Trophoblast cell (in vitro differentiated cells and primary cell): Measurements from ENCODE around the gene OR1M1.
"Not testable (repeated sequence)": the region's sequence is repeated elsewhere in the genome, so short reads cannot be mapped to it uniquely, and the experiment has no call there.

Source experiments
- DNase-seq, 2 donors: peaks; one replicate each; pipeline ENCODE4 v3.0.0-alpha.2; 2016
- H2AFZ ChIP-seq: 2 replicates; pipeline ENCODE4 v1.6.1; 2013; ENCODE audit warnings: low read length, moderate library complexity, mild to moderate bottlenecking; ENCODE audit not compliant: insufficient read depth, poor library complexity
- H2AK5ac ChIP-seq: 2 replicates; pipeline ENCODE4 v1.6.1; 2013; ENCODE audit warnings: mild to moderate bottlenecking, low read length
- H2BK120ac ChIP-seq: 2 replicates; pipeline ENCODE4 v1.6.1; 2013; ENCODE audit warnings: low read length, mild to moderate bottlenecking, moderate library complexity; ENCODE audit not compliant: insufficient read depth, poor library complexity
- H2BK12ac ChIP-seq: 2 replicates; pipeline ENCODE4 v1.6.1; 2013; ENCODE audit warnings: mild to moderate bottlenecking, low read length, moderate library complexity
- H2BK5ac ChIP-seq: 2 replicates; pipeline ENCODE4 v1.6.1; 2013; ENCODE audit warnings: low read length, low read depth, moderate library complexity, mild to moderate bottlenecking; ENCODE audit not compliant: poor library complexity
- H3K14ac ChIP-seq: 2 replicates; pipeline ENCODE4 v1.6.1; 2013; ENCODE audit warnings: mild to moderate bottlenecking, low read length
- H3K18ac ChIP-seq: 2 replicates; pipeline ENCODE4 v1.6.1; 2013; ENCODE audit warnings: mild to moderate bottlenecking, low read length
- H3K23ac ChIP-seq: 2 replicates; pipeline ENCODE4 v1.6.1; 2013; ENCODE audit warnings: low read length
- H3K27ac ChIP-seq: 2 replicates; pipeline ENCODE4 v1.5.1; 2013; ENCODE audit warnings: low read depth, mild to moderate bottlenecking, inconsistent platforms, low read length, moderate library complexity
- H3K27me3 ChIP-seq: 2 replicates; pipeline ENCODE4 v1.6.1; 2013; ENCODE audit warnings: inconsistent platforms, mild to moderate bottlenecking, low read length, moderate library complexity; ENCODE audit not compliant: insufficient read depth
- H3K36me3 ChIP-seq, 2 experiments: 1 replicate in 1 of 2; 2 replicates in 1 of 2; pipeline ENCODE4 v1.6.1; 2013; ENCODE audit warnings: low read length in 2 of 2, mild to moderate bottlenecking in 2 of 2, moderate library complexity in 1 of 2; ENCODE audit not compliant: insufficient read depth in 2 of 2, control insufficient read depth in 1 of 2
- H3K4ac ChIP-seq: 2 replicates; pipeline ENCODE4 v1.6.1; 2013; ENCODE audit warnings: low read depth, mild to moderate bottlenecking, low read length, moderate library complexity
- H3K4me1 ChIP-seq, 2 experiments: 1 replicate in 1 of 2; 2 replicates in 1 of 2; pipeline ENCODE4 v1.6.1; 2013; ENCODE audit warnings: low read length in 2 of 2, mild to moderate bottlenecking in 2 of 2, moderate library complexity in 1 of 2; ENCODE audit not compliant: insufficient read depth in 2 of 2, control insufficient read depth in 1 of 2
- H3K4me2 ChIP-seq: 2 replicates; pipeline ENCODE4 v1.6.1; 2013; ENCODE audit warnings: inconsistent platforms, mild to moderate bottlenecking, low read length, moderate library complexity
- H3K4me3 ChIP-seq: 2 replicates; pipeline ENCODE4 v1.5.1; 2013; ENCODE audit warnings: mild to moderate bottlenecking, low read depth, low read length, inconsistent platforms
- H3K79me1 ChIP-seq: one replicate; pipeline ENCODE4 v1.6.1; 2013; ENCODE audit warnings: low read length
- H3K79me2 ChIP-seq: 2 replicates; pipeline ENCODE4 v1.6.1; 2013; ENCODE audit warnings: low read length, mild to moderate bottlenecking; ENCODE audit not compliant: control insufficient read depth, insufficient read depth, poor library complexity
- H3K9ac ChIP-seq: 2 replicates; pipeline ENCODE4 v1.6.1; 2013; ENCODE audit warnings: mild to moderate bottlenecking, low read length
- H3K9me3 ChIP-seq: 2 replicates; pipeline ENCODE4 v1.6.1; 2013; ENCODE audit warnings: low read depth, mild to moderate bottlenecking, control low read depth, inconsistent platforms, low read length; ENCODE audit not compliant: insufficient read depth
- H4K12ac ChIP-seq: 2 replicates; pipeline ENCODE4 v1.6.1; 2013; ENCODE audit warnings: low read depth, mild to moderate bottlenecking, low read length, moderate library complexity
- H4K8ac ChIP-seq: 2 replicates; pipeline ENCODE4 v1.6.1; 2013; ENCODE audit warnings: low read depth, mild to moderate bottlenecking, low read length, moderate library complexity
- H4K91ac ChIP-seq: one replicate; pipeline ENCODE4 v1.6.1; 2013; ENCODE audit warnings: low read depth, mild to moderate bottlenecking, low read length, moderate library complexity
- WGBS: extraction: QIAGEN DNeasy Blood & Tissue Kit; methylation state at CpG from one replicate; pipeline ENCODE4 v1.1.7; 2013; ENCODE audit warnings: missing lambda C conversion rate; ENCODE audit not compliant: insufficient read length, insufficient coverage; ENCODE audit errors: extremely low coverage; 5-methylcytosine and 5-hydroxymethylcytosine counted together

OR1M1 gene

GRCh38 chr19:9052894-9053293 is 34.0 kb upstream of the OR1M1 start:
- H2BK12ac ChIP-seq: peak overlapping the region; percentile 31
- no peak overlapping the region for H2AFZ ChIP-seq
- H3K4me1 ChIP-seq: peaks cover 3 to 5% of the 10 kb centered on the region in 2 experiments
- no peak overlapping the region for H3K18ac ChIP-seq
- H4K8ac ChIP-seq: peak overlapping the region; percentile 38
- H2BK5ac ChIP-seq: peak overlapping the region; percentile 21
- H3K4me3 ChIP-seq: no peak overlapping the region
- no peaks in the 10 kb centered on the region for H3K9me3 ChIP-seq
- no peak overlapping the region for H3K9ac ChIP-seq
- DNase-seq: no peak
- no peak overlapping the region for H3K4me2 ChIP-seq
- H3K27ac ChIP-seq: no peak overlapping the region
- H3K23ac ChIP-seq: no peak overlapping the region
- WGBS: no CpG with 5 or more reads among the region's 4 CpGs
- H4K91ac ChIP-seq: peak overlapping the region; percentile 37
- no peak overlapping the region for H2AK5ac ChIP-seq
- no peaks in the 10 kb centered on the region for H3K79me2 ChIP-seq
- H3K36me3 ChIP-seq: no peaks in the 10 kb centered on the region
- H4K12ac ChIP-seq: no peak overlapping the region
- H3K79me1 ChIP-seq: peaks cover 5% of the 10 kb centered on the region
- H3K14ac ChIP-seq: no peak overlapping the region
- H3K27me3 ChIP-seq: no peaks in the 10 kb centered on the region
- no peak overlapping the region for H3K4ac ChIP-seq
- no peak overlapping the region for H2BK120ac ChIP-seq

GRCh38 chr19:9053674-9054073 is 33.2 kb upstream of the OR1M1 start:
- WGBS: no CpG with 5 or more reads among the region's 6 CpGs
- not testable (repeated sequence) for H2AFZ ChIP-seq, H3K14ac ChIP-seq, H3K27me3 ChIP-seq, H3K9me3 ChIP-seq, H3K4me1 ChIP-seq, H2AK5ac ChIP-seq, H4K8ac ChIP-seq, H3K36me3 ChIP-seq, H3K4ac ChIP-seq, H3K23ac ChIP-seq, H2BK5ac ChIP-seq, H3K4me2 ChIP-seq, H3K9ac ChIP-seq, H3K79me2 ChIP-seq, DNase-seq, H3K27ac ChIP-seq, H4K12ac ChIP-seq, H3K79me1 ChIP-seq, H3K18ac ChIP-seq, H3K4me3 ChIP-seq
- peak overlapping the region; percentile 23 for H2BK120ac ChIP-seq
- H4K91ac ChIP-seq: peak overlapping the region; percentile 2
- H2BK12ac ChIP-seq: peak overlapping the region; percentile 31

GRCh38 chr19:9054207-9054606 is 32.7 kb upstream of the OR1M1 start:
- no peak overlapping the region for H3K14ac ChIP-seq
- H4K12ac ChIP-seq: no peak overlapping the region
- no peak for DNase-seq
- no peak overlapping the region for H3K4ac ChIP-seq
- peaks cover 3 to 5% of the 10 kb centered on the region in 2 experiments for H3K4me1 ChIP-seq
- H2AFZ ChIP-seq: no peak overlapping the region
- no peaks in the 10 kb centered on the region for H3K9me3 ChIP-seq
- no peaks in the 10 kb centered on the region for H3K27me3 ChIP-seq
- no CpG with 5 or more reads among the region's 8 CpGs for WGBS
- peak overlapping the region; percentile 76 for H4K91ac ChIP-seq
- no peak overlapping the region for H3K18ac ChIP-seq
- no peak overlapping the region for H3K4me2 ChIP-seq
- no peak overlapping the region for H2BK5ac ChIP-seq
- no peaks in the 10 kb centered on the region for H3K36me3 ChIP-seq
- peaks cover 5% of the 10 kb centered on the region for H3K79me1 ChIP-seq
- no peak overlapping the region for H4K8ac ChIP-seq
- H3K9ac ChIP-seq: no peak overlapping the region
- H2BK12ac ChIP-seq: peak overlapping the region; percentile 69
- H3K79me2 ChIP-seq: no peaks in the 10 kb centered on the region
- no peak overlapping the region for H3K4me3 ChIP-seq
- peak overlapping the region; percentile 25 for H2BK120ac ChIP-seq
- H3K23ac ChIP-seq: no peak overlapping the region
- H3K27ac ChIP-seq: peak overlapping the region; percentile 70
- H2AK5ac ChIP-seq: no peak overlapping the region

- H3K4me2 ChIP-seq: no peak overlapping the region
- no peak overlapping the region for H3K18ac ChIP-seq
- H4K12ac ChIP-seq: no peak overlapping the region
- WGBS: no CpG with 5 or more reads among the region's 8 CpGs
- H2AFZ ChIP-seq: no peak overlapping the region
- H4K8ac ChIP-seq: no peak overlapping the region
- DNase-seq: peak; percentile 81 to 93
- H3K27ac ChIP-seq: peak overlapping the region; percentile 70
- no peaks in the 10 kb centered on the region for H3K9me3 ChIP-seq
- no peak overlapping the region for H2BK5ac ChIP-seq
- H3K27me3 ChIP-seq: no peaks in the 10 kb centered on the region
- peak overlapping the region; percentile 28 for H2BK12ac ChIP-seq
- H4K91ac ChIP-seq: peak overlapping the region; percentile 76
- no peaks in the 10 kb centered on the region for H3K36me3 ChIP-seq
- H3K4ac ChIP-seq: no peak overlapping the region
- peaks cover 3 to 5% of the 10 kb centered on the region in 2 experiments for H3K4me1 ChIP-seq
- no peak overlapping the region for H3K9ac ChIP-seq
- H3K4me3 ChIP-seq: no peak overlapping the region
- no peak overlapping the region for H2AK5ac ChIP-seq
- H3K23ac ChIP-seq: no peak overlapping the region
- H3K14ac ChIP-seq: no peak overlapping the region
- peaks cover 5% of the 10 kb centered on the region for H3K79me1 ChIP-seq
- H2BK120ac ChIP-seq: no peak overlapping the region
- no peaks in the 10 kb centered on the region for H3K79me2 ChIP-seq
These were observed 32.1 kb upstream of the OR1M1 start for GRCh38 chr19:9054765-9055164.
